GM06990 (cell line): ENCODE data around the gene TBC1D20.

Experiments
- DNase-seq: peaks from one replicate; pipeline ENCODE4 v3.0.0-alpha.2; 2011; ENCODE audit not compliant: insufficient read length; ENCODE audit errors: extremely low read depth
- H3K27me3 ChIP-seq: replicated peaks from 2 replicates; pipeline ENCODE4 v1.6.0; 2011; ENCODE audit warnings: low read length; ENCODE audit not compliant: control insufficient read depth, insufficient read depth
- H3K36me3 ChIP-seq: 2 replicates; pipeline ENCODE4 v1.5.1; 2011; ENCODE audit warnings: low read length; ENCODE audit not compliant: control insufficient read depth, insufficient read depth
- H3K4me3 ChIP-seq: replicated peaks from 2 replicates; pipeline ENCODE4 v1.5.1; 2011; ENCODE audit warnings: low read depth, mild to moderate bottlenecking, control low read depth, low read length
- TF ChIP-seq, protein P1 (sequence below): IDR thresholded peaks from 2 replicates; pipeline ENCODE4 v1.5.1; 2011; ENCODE audit warnings: low read length, control low read depth, mild to moderate bottlenecking, inconsistent platforms; ENCODE audit not compliant: insufficient read depth, poor library complexity, severe bottlenecking

TBC1D20 gene

DNA sequence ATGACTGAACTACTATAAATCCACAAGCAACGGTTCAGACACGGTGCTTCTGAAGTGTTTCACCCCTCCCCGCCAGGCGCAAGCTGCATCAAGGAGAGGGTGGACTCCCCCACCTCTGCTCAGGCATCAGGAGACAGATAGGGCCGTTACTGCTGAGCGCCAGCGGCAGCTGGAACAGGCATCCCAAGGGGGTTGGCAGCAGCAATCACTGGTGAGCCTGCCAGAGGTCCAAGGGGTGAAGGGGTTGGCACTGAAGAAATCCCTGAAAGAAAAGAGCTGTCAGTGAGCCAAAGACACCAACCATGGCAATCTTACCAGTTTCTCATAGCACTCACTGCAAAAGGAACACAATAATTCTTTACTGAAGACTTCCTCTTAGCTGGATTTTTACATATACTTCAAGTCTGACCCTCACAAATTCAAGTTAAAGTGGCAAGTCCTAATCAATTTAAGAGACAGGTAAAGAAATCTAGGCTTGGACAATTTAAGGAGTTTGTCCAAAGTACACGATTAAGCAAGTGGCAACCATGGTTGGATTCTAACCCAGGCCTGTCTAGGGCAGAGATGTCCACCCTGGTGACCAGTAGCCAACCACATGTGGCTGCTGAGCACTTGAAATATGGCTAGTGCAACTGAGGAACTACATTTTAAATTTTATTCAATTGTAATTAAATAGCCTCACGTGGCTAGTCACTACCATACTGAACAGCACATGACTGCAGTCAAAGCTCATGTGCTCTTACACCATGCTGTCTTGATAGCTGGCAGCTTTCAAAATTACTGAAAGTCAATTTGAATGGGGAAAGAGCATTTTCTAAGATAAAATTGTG, 21.7 kb upstream of the TBC1D20 start:
- TF ChIP-seq, protein P1, sequence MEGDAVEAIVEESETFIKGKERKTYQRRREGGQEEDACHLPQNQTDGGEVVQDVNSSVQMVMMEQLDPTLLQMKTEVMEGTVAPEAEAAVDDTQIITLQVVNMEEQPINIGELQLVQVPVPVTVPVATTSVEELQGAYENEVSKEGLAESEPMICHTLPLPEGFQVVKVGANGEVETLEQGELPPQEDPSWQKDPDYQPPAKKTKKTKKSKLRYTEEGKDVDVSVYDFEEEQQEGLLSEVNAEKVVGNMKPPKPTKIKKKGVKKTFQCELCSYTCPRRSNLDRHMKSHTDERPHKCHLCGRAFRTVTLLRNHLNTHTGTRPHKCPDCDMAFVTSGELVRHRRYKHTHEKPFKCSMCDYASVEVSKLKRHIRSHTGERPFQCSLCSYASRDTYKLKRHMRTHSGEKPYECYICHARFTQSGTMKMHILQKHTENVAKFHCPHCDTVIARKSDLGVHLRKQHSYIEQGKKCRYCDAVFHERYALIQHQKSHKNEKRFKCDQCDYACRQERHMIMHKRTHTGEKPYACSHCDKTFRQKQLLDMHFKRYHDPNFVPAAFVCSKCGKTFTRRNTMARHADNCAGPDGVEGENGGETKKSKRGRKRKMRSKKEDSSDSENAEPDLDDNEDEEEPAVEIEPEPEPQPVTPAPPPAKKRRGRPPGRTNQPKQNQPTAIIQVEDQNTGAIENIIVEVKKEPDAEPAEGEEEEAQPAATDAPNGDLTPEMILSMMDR, result no peak
- peaks cover 16% of the 10 kb centered on the region for H3K36me3 ChIP-seq

DNA sequence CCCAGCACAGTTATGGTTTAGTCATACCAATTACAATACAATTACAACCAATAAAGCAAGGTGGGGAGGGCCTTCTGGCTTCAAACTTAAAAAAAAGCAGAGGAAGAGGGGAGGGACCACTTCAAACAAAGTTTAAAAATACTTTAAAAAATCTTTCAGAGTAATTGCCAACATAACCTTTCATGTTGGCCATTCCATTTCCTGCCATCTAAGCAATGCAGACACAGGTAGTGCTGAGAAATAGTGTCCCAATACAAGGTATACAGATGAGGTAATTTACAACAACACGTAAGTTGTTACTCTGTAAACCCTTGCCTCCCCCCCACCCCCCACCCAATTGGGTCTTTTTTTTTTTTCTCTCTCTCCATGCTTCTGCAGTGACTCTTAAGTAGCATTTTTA, 18.8 kb upstream of the TBC1D20 start:
- no peaks in the 10 kb centered on the region for H3K27me3 ChIP-seq
- TF ChIP-seq, protein P1, result no peak
- DNase-seq, result no peak
- peaks cover 13% of the 10 kb centered on the region for H3K36me3 ChIP-seq
- no peak overlapping the region for H3K4me3 ChIP-seq

More for the DNA sequence above, 21.7 kb upstream of the TBC1D20 start:
- no peak overlapping the region for H3K4me3 ChIP-seq
- no peak for DNase-seq
- H3K27me3 ChIP-seq, result no peaks in the 10 kb centered on the region

DNA sequence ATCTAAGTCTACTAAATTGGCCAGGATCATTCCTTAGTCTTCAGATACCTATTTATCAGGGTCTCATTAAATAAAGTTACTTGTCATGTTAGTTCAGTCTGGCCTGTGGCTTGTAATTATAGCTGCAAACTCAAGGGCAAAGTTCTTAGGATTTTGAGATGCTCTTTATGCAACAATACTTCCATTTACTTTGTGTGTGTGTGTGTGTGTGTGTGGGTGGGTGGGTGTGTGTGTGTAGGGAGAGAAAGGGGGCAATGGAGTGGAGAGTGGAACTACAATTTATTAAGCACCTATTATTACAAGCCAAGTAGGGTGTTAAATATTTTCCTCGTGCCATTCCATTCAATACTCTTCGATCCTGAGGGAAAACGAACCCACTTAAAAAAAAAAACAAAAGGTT, 17.7 kb upstream of the TBC1D20 start:
- no peak overlapping the region for H3K4me3 ChIP-seq
- H3K36me3 ChIP-seq, result peaks cover 14% of the 10 kb centered on the region
- H3K27me3 ChIP-seq, result no peaks in the 10 kb centered on the region
- no peak for DNase-seq
- TF ChIP-seq, protein P1, result no peak

DNA sequence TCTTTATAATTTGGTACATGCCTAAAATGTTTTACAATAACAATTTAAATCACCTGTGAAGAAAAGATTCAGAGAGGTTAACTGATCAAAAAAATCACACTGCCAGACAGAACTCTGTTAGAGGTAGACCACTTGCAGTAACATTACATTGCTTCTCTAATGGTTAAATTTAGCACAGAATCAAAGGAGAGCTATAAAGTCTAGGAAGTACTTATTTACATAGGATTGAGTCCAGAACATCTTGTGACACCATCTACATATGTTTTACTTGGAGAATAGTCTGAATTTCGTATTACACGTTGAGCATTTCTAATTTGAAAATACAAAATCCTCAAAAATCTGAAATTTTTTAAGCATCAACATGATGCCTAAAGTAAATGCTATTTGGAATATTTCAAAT, 17.2 kb upstream of the TBC1D20 start:
- Histone ChIP-seq H3K36me3 (peaks cover 14% of the 10 kb centered on the region), H3K4me3 (no peak overlapping the region), H3K27me3 (no peaks in the 10 kb centered on the region)
- DNase-seq, result no peak
- TF ChIP-seq, protein P1, result no peak

DNA sequence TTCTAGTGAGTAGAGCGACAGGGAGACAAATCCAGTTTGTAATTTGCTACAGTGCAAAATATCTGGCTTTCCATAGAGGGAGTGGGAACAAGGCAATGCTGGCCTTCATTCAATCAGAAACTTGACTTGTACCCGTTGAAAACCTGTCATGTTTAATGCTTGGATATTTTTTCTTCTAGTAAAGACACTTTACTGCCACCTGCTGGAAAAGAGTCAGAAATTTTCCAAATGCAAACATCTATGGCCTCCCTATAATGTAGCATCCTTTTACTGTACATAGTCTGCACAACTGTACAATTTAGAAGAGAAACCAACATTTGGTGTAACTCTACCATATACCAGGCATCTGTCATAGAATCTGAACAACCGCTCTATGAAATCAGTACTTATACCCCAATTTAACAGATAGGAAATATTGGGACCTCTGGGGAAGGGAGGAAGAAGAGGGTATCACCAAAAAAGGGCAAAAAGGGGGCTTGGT, 16.7 kb upstream of the TBC1D20 start:
- Histone ChIP-seq H3K27me3 (no peaks in the 10 kb centered on the region), H3K4me3 (no peak overlapping the region), H3K36me3 (peaks cover 14% of the 10 kb centered on the region)
- DNase-seq, result peak; percentile 15
- TF ChIP-seq, protein P1, result peak; percentile 48
